Osteoblast (primary cell): Measurements from ENCODE around the gene EEF1AKMT1. TPM values are rescaled to one million over a fixed set of nuclear protein-coding genes. Genes with fewer than 3 reads are reported as not detected.

Experiments used
- DNase-seq: peaks from one replicate; pipeline ENCODE4 v3.0.0; 2011; ENCODE audit warnings: low spot score, mixed read lengths; ENCODE audit not compliant: insufficient read length; ENCODE audit errors: missing footprints
- H2AFZ ChIP-seq: 2 replicates; pipeline ENCODE4 v1.6.0; 2011; ENCODE audit warnings: mild to moderate bottlenecking, low read length
- H3K27ac ChIP-seq: 2 replicates; pipeline ENCODE4 v1.5.1; 2011; ENCODE audit warnings: mild to moderate bottlenecking, low read depth, low read length, moderate library complexity
- H3K27me3 ChIP-seq: 2 replicates; pipeline ENCODE4 v1.6.0; 2012; ENCODE audit warnings: mild to moderate bottlenecking, control low read depth, inconsistent platforms, low read length, moderate library complexity; ENCODE audit not compliant: insufficient read depth
- H3K36me3 ChIP-seq: 2 replicates; pipeline ENCODE4 v1.5.1; 2011; ENCODE audit warnings: mild to moderate bottlenecking, low read length, control low read depth, moderate library complexity; ENCODE audit not compliant: insufficient read depth
- H3K4me1 ChIP-seq: 2 replicates; pipeline ENCODE4 v1.5.1; 2011; ENCODE audit warnings: mild to moderate bottlenecking, low read length, control low read depth, moderate library complexity; ENCODE audit not compliant: insufficient read depth
- H3K4me2 ChIP-seq: 2 replicates; pipeline ENCODE4 v1.6.0; 2011; ENCODE audit warnings: mild to moderate bottlenecking, low read length; ENCODE audit not compliant: insufficient read depth
- H3K4me3 ChIP-seq: fragments of 200-600 bp; sonication (generic); 3 replicates; pipeline ENCODE4 v1.5.1; 2012; ENCODE audit warnings: mild to moderate bottlenecking, low read length, inconsistent platforms; ENCODE audit not compliant: insufficient read depth
- H3K79me2 ChIP-seq: 2 replicates; pipeline ENCODE4 v1.6.0; 2012; ENCODE audit warnings: mild to moderate bottlenecking, low read length, control low read depth, inconsistent platforms; ENCODE audit not compliant: insufficient read depth
- H3K9me3 ChIP-seq: 2 replicates; pipeline ENCODE4 v1.5.1; 2011; ENCODE audit warnings: low read depth, low read length, control low read depth
- H4K20me1 ChIP-seq: 2 replicates; pipeline ENCODE4 v1.6.0; 2012; ENCODE audit warnings: mild to moderate bottlenecking, low read length, control low read depth; ENCODE audit not compliant: insufficient read depth
- CTCF ChIP-seq: IDR thresholded peaks from 2 replicates; pipeline ENCODE4 v1.5.1; 2011; ENCODE audit warnings: mild to moderate bottlenecking, low read depth, low read length, moderate library complexity; ENCODE audit errors: extremely low read depth
- total RNA-seq: library from RNA; depleted of rRNA; stranded (reverse); fragments of >200 nt; gene quantifications from 2 replicates; pipeline ENCODE4 v1.2.3, GENCODE V29; 2012

The EEF1AKMT1 gene
- total RNA-seq, 1 donor: 7.6 TPM

GRCh38 chr13:20778311-20778710, 4.5 kb upstream of the EEF1AKMT1 start:
- H3K9me3 ChIP-seq: no peaks in the 10 kb centered on the region
- no peak for TF ChIP-seq CTCF
- no peaks in the 10 kb centered on the region for H3K27me3 ChIP-seq
- H3K4me2 ChIP-seq: no peak overlapping the region
- no peak for DNase-seq
- H4K20me1 ChIP-seq: no peaks in the 10 kb centered on the region
- H3K27ac ChIP-seq: no peak overlapping the region
- H3K4me1 ChIP-seq: no peaks in the 10 kb centered on the region
- H3K79me2 ChIP-seq: no peaks in the 10 kb centered on the region
- H3K4me3 ChIP-seq: no peak overlapping the region
- peaks cover 8% of the 10 kb centered on the region for H3K36me3 ChIP-seq
- no peak overlapping the region for H2AFZ ChIP-seq

GRCh38 chr13:20776751-20777150, 3.0 kb upstream of the EEF1AKMT1 start:
- H3K4me2 ChIP-seq: no peak overlapping the region
- no peak for TF ChIP-seq CTCF
- no peak for DNase-seq
- peaks cover 9% of the 10 kb centered on the region for H3K79me2 ChIP-seq
- H3K27me3 ChIP-seq: no peaks in the 10 kb centered on the region
- no peaks in the 10 kb centered on the region for H3K9me3 ChIP-seq
- no peak overlapping the region for H3K27ac ChIP-seq
- peaks cover 10% of the 10 kb centered on the region for H3K4me1 ChIP-seq
- H4K20me1 ChIP-seq: no peaks in the 10 kb centered on the region
- H3K4me3 ChIP-seq: no peak overlapping the region
- no peak overlapping the region for H2AFZ ChIP-seq
- H3K36me3 ChIP-seq: peaks cover 4% of the 10 kb centered on the region

- Histone ChIP-seq H3K4me1 (peaks cover 10% of the 10 kb centered on the region), H2AFZ (no peak overlapping the region), H4K20me1 (no peaks in the 10 kb centered on the region), H3K79me2 (peaks cover 12% of the 10 kb centered on the region), H3K9me3 (no peaks in the 10 kb centered on the region), H3K27ac (no peak overlapping the region), H3K27me3 (no peaks in the 10 kb centered on the region), H3K4me2 (no peak overlapping the region), H3K36me3 (peaks cover 6% of the 10 kb centered on the region), H3K4me3 (no peak overlapping the region)
- no peak for DNase-seq
- TF ChIP-seq CTCF: no peak
Measured at GRCh38 chr13:20775961-20776360, 2.2 kb upstream of the EEF1AKMT1 start.

GRCh38 chr13:20774746-20775145, 985 bp upstream of the EEF1AKMT1 start:
- Histone ChIP-seq H3K27me3 (no peaks in the 10 kb centered on the region), H3K27ac (no peak overlapping the region), H2AFZ (no peak overlapping the region), H3K79me2 (peaks cover 18% of the 10 kb centered on the region), H4K20me1 (no peaks in the 10 kb centered on the region), H3K4me2 (no peak overlapping the region), H3K4me1 (peaks cover 10% of the 10 kb centered on the region), H3K4me3 (no peak overlapping the region), H3K36me3 (peaks cover 12% of the 10 kb centered on the region), H3K9me3 (no peaks in the 10 kb centered on the region)
- TF ChIP-seq CTCF: no peak
- no peak for DNase-seq
